Uterus (tissue), 4 donors: ENCODE results near the gene PCGF2. TPM values are rescaled to one million over a fixed set of nuclear protein-coding genes. Genes with fewer than 3 reads are reported as not detected.
A peak's percentile ranks its signal among the peaks of the same experiment; 100 is the strongest.

Experiments used
- DNase-seq, 2 donors: peaks; one replicate each; pipeline ENCODE4 v3.0.0-alpha.2; 2019 to 2020
- H3K27ac ChIP-seq, 2 donors: fragments of 200-600 bp; sonication (generic); 1 replicate in 1 of 2; 2 replicates in 1 of 2; pipeline ENCODE4 v1.5.1; 2016 to 2018
- H3K27me3 ChIP-seq, 2 donors: fragments of 200-600 bp; sonication (generic); one replicate each; pipeline ENCODE4 v1.5.1; 2018 to 2019; ENCODE audit warnings: control low read depth in 1 of 2
- H3K36me3 ChIP-seq, 2 donors: fragments of 200-600 bp; sonication (generic); one replicate each; pipeline ENCODE4 v1.5.1; 2019; ENCODE audit warnings: control low read depth in 1 of 2
- H3K4me1 ChIP-seq, 2 donors: fragments of 200-600 bp; sonication (generic); one replicate each; pipeline ENCODE4 v1.5.1; 2018 to 2019; ENCODE audit warnings: control low read depth in 1 of 2
- H3K4me3 ChIP-seq, 2 donors: fragments of 200-600 bp; sonication (generic); 1 replicate in 1 of 2; 2 replicates in 1 of 2; pipeline ENCODE4 v1.5.1; 2018 to 2019; ENCODE audit warnings: mild to moderate bottlenecking in 1 of 2
- H3K9me3 ChIP-seq, 2 donors: fragments of 200-600 bp; sonication (generic); one replicate each; pipeline ENCODE4 v1.5.1; 2019; ENCODE audit warnings: control low read depth in 1 of 2
- CTCF ChIP-seq, 4 experiments: fragments of 200-600 bp in 2 of 4; fragments of 450-650 bp in 2 of 4; sonication (generic) in 2 of 4; IDR thresholded peaks; one replicate each; pipeline ENCODE4 v1.5.1; 2016 to 2019; ENCODE audit warnings: antibody characterized with exemption in 4 of 4, mild to moderate bottlenecking in 2 of 4, moderate library complexity in 1 of 4
- POLR2A ChIP-seq, 2 donors: fragments of 450-650 bp; IDR thresholded peaks; one replicate each; pipeline ENCODE4 v1.6.1; 2016; ENCODE audit warnings: antibody characterized with exemption in 2 of 2, mild to moderate bottlenecking in 1 of 2, moderate library complexity in 1 of 2
- intact Hi-C: fragments of 100-400 bp; cut with DNase I; formaldehyde crosslinking; loops from one replicate; pipeline ENCODE4 v1.15.1; 2023; ENCODE audit warnings: low total_unique reads
- total RNA-seq, 4 donors: library from RNA; depleted of rRNA in 3 of 4; stranded (reverse); fragments of >200 nt in 3 of 4; gene quantifications; one replicate each; pipeline versions ENCODE4 v1.1.0 to v1.2.4, GENCODE V29; 2014 to 2023
- donor health status: DM: yes; HTN: yes; CAD: no.

PCGF2 gene
- total RNA-seq, 4 donors from 2014 or later = 5.5 to 81.8 (median 16.2) TPM

- Histone ChIP-seq H3K36me3 (no peaks in the 10 kb centered on the region), H3K27ac (peak overlapping the region; percentile 85 to 93), H3K9me3 (no peaks in the 10 kb centered on the region), H3K4me3 (no peak overlapping the region), H3K27me3 (no peaks in the 10 kb centered on the region), H3K4me1 (no peaks in the 10 kb centered on the region)
- TF ChIP-seq POLR2A (IDR thresholded peaks at IDR 0.05) = no peak
- no peak for TF ChIP-seq CTCF (IDR thresholded peaks at IDR 0.05)
- intact Hi-C loops = no loop called here
- no peak for DNase-seq
These were observed 16.4 kb downstream of the PCGF2 start for GRCh38 chr17:38731526-38732294.

GRCh38 chr17:38730526-38731379 is 17.4 kb downstream of the PCGF2 start:
- Histone ChIP-seq H3K9me3 (no peaks in the 10 kb centered on the region), H3K4me1 (no peaks in the 10 kb centered on the region), H3K27ac (peak overlapping the region; percentile 85 to 93), H3K27me3 (no peaks in the 10 kb centered on the region), H3K36me3 (no peaks in the 10 kb centered on the region), H3K4me3 (peak overlapping the region; percentile 60 to 92)
- TF ChIP-seq POLR2A (IDR thresholded peaks at IDR 0.05) (no peak), CTCF (IDR thresholded peaks at IDR 0.05) (no peak)
- intact Hi-C loops = no loop called here
- DNase-seq = peak; percentile 70 to 78

- DNase-seq = peak; percentile 78 to 86
- H3K4me1 ChIP-seq = no peaks in the 10 kb centered on the region
- peak within 1 kb of the TSS; percentile 85 to 93 for H3K27ac ChIP-seq
- H3K27me3 ChIP-seq = no peaks in the 10 kb centered on the region
- intact Hi-C loops = no loop called here
- TF ChIP-seq CTCF (IDR thresholded peaks at IDR 0.05) = peak; percentile 57 to 98 (median 88)
- peak; percentile 12 to 46 for TF ChIP-seq POLR2A (IDR thresholded peaks at IDR 0.05)
- peak within 1 kb of the TSS; percentile 60 to 92 for H3K4me3 ChIP-seq
- H3K9me3 ChIP-seq = no peaks in the 10 kb centered on the region
- no peaks in the 10 kb centered on the region for H3K36me3 ChIP-seq
These were observed 18.1 kb downstream of the PCGF2 start, which contains the start of gene CISD3 for GRCh38 chr17:38729886-38730525. Gene CISD3 (plus strand): TSS chr17:38730341. CDS start chr17:38730359, 18 bp downstream.

GRCh38 chr17:38729368-38729885 is 18.7 kb downstream of the PCGF2 start:
- no peak for TF ChIP-seq POLR2A (IDR thresholded peaks at IDR 0.05)
- no peak for TF ChIP-seq CTCF (IDR thresholded peaks at IDR 0.05)
- H3K27ac ChIP-seq = peak overlapping the region; percentile 85 to 93
- H3K36me3 ChIP-seq = no peaks in the 10 kb centered on the region
- no peaks in the 10 kb centered on the region for H3K27me3 ChIP-seq
- H3K4me3 ChIP-seq = peak overlapping the region; percentile 60 to 92
- no peaks in the 10 kb centered on the region for H3K9me3 ChIP-seq
- H3K4me1 ChIP-seq = no peaks in the 10 kb centered on the region
- intact Hi-C loops = no loop called here
- no peak for DNase-seq
